CD8-positive, alpha-beta memory T cell (primary cell): ENCODE measurements around the gene CSNK1G2. TPM values are rescaled to one million over a fixed set of nuclear protein-coding genes. Genes with fewer than 3 reads are reported as not detected.

Source experiments
- CTCF ChIA-PET: fragments of 350-600 bp; sonication (Branson Sonifier 250); formaldehyde crosslinking; loops from one replicate; lab custom pipeline; 2021; ENCODE audit warnings: antibody characterized with exemption; lab: Charles Lee
- POLR2A ChIA-PET: fragments of 350-600 bp; sonication (Branson Sonifier 250); formaldehyde crosslinking; loops from one replicate; lab custom pipeline; 2021; ENCODE audit warnings: antibody characterized with exemption; lab: Charles Lee
- DNase-seq, 5 donors: peaks; one replicate each; pipeline versions ENCODE4 v3.0.0 to v3.0.0-alpha.2; 2020 to 2022; ENCODE audit warnings: mixed read lengths in 1 of 5
- H3K27ac ChIP-seq: one replicate; pipeline ENCODE4 v1.7.0; 2013; ENCODE audit warnings: low read depth, mild to moderate bottlenecking, low read length, moderate library complexity
- H3K27me3 ChIP-seq: 2 replicates; pipeline ENCODE4 v1.7.0; 2013; ENCODE audit warnings: low read length, mild to moderate bottlenecking; ENCODE audit not compliant: insufficient read depth, poor library complexity, severe bottlenecking
- H3K36me3 ChIP-seq: 2 replicates; pipeline ENCODE4 v1.7.0; 2013; ENCODE audit warnings: mild to moderate bottlenecking, low read length, moderate library complexity; ENCODE audit not compliant: insufficient read depth
- H3K4me1 ChIP-seq: 2 replicates; pipeline ENCODE4 v1.7.0; 2013; ENCODE audit warnings: mild to moderate bottlenecking, low read length, moderate library complexity; ENCODE audit not compliant: insufficient read depth
- H3K4me3 ChIP-seq: 2 replicates; pipeline ENCODE4 v1.7.0; 2013; ENCODE audit warnings: mild to moderate bottlenecking, low read length
- H3K9me3 ChIP-seq: 2 replicates; pipeline ENCODE4 v1.7.0; 2013; ENCODE audit warnings: mild to moderate bottlenecking, low read length
- H3K27ac Mint-ChIP-seq, 8 donors: one replicate each; pipeline ENCODE4 v1.8.0; 2020 to 2021; ENCODE audit warnings: mixed read lengths in 8 of 8, mild to moderate bottlenecking in 6 of 8, inconsistent platforms in 3 of 8, moderate library complexity in 3 of 8
- H3K27me3 Mint-ChIP-seq, 2 donors: one replicate each; pipeline ENCODE4 v1.8.0; 2020 to 2021; ENCODE audit warnings: mixed read lengths in 2 of 2, mild to moderate bottlenecking in 1 of 2, moderate library complexity in 1 of 2
- H3K36me3 Mint-ChIP-seq, 3 donors: one replicate each; pipeline ENCODE4 v1.8.0; 2020 to 2021; ENCODE audit warnings: mixed read lengths in 3 of 3, inconsistent platforms in 1 of 3, mild to moderate bottlenecking in 1 of 3
- H3K4me1 Mint-ChIP-seq, 3 donors: one replicate each; pipeline ENCODE4 v1.8.0; 2020 to 2021; ENCODE audit warnings: mixed read lengths in 3 of 3, inconsistent platforms in 1 of 3, mild to moderate bottlenecking in 1 of 3
- H3K4me3 Mint-ChIP-seq, 7 donors: one replicate each; pipeline ENCODE4 v1.8.0; 2020 to 2021; ENCODE audit warnings: mixed read lengths in 7 of 7, mild to moderate bottlenecking in 6 of 7, moderate library complexity in 4 of 7, inconsistent platforms in 2 of 7
- H3K9me3 Mint-ChIP-seq, 5 donors: one replicate each; pipeline ENCODE4 v1.8.0; 2020 to 2022; ENCODE audit warnings: mixed read lengths in 5 of 5, mild to moderate bottlenecking in 3 of 5, moderate library complexity in 2 of 5, inconsistent platforms in 1 of 5
- polyA plus RNA-seq: library from polyadenylated mRNA; unstranded; fragments of 300-500 nt; fragmentation: Illumina TruSeq; gene quantifications from one replicate; pipeline ENCODE4 v1.2.3, GENCODE V29; 2021
- total RNA-seq, 2 experiments: library from RNA; stranded (reverse); gene quantifications; one replicate each; pipeline ENCODE4 v1.2.3, GENCODE V29; 2021

CSNK1G2 gene
- total and polyA plus RNA-seq, 3 experiments from 2014 or later = 58.2 to 63.5 (median 62.1) TPM

DNA sequence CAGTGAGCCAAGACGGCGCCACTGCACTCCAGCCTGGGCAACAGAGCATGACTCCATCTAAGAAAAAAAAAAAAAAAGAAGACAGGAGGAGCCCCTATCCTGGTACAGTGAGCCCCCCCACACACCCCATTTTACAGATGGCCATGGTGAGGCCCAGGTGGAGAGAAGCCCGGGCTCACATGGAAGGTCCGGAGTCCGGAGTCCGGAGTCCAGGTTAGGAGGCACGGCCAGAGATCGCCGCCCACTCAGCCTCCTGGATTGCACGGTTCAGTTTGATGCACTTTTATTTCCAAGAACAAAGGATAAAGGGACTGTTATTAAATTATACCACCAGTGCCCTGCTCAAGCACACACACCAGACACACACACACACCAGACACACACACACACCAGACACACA, 85.8 kb downstream of the CSNK1G2 start:
- Mint-ChIP-seq H3K4me1 (peaks cover under 1% of the 10 kb centered on the region in 3 donors), H3K36me3 (no peaks in the 10 kb centered on the region), H3K27me3 (no peaks in the 10 kb centered on the region), H3K27ac (peak overlapping the region in 1 of 8 donors; percentile 19), H3K9me3 (no peaks in the 10 kb centered on the region), H3K4me3 (no peak overlapping the region)
- no peak for DNase-seq
- Histone ChIP-seq H3K36me3 (no peaks in the 10 kb centered on the region), H3K4me3 (no peak overlapping the region), H3K27ac (no peak overlapping the region), H3K27me3 (no peaks in the 10 kb centered on the region), H3K4me1 (peaks cover under 1% of the 10 kb centered on the region), H3K9me3 (no peaks in the 10 kb centered on the region)
- POLR2A ChIA-PET = no interaction called here
- CTCF ChIA-PET = no interaction called here

DNA sequence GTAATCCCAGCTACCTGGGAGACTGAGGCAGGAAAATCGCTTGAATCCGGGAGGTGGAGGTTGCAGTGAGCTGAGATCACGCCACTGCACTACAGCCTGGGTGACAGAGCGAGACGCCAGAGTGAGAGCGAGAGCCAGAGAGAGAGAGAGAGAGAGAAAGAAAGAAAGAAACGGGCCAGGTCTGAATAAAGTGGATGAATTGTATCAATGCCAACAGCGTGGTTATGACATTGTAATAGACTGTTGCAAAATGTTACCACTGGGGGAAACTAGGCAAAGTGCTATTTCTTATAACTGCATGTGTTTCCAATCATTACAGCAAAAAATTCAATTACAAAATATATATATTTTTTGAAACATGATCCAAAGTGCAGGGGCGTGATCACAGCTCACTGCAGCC, 86.4 kb downstream of the CSNK1G2 start:
- no peak for DNase-seq
- H3K4me1 Mint-ChIP-seq = peaks cover 6 to 7% (median 7%) of the 10 kb centered on the region in 3 donors
- CTCF ChIA-PET = no interaction called here

More for the DNA sequence above, 86.4 kb downstream of the CSNK1G2 start:
- Histone ChIP-seq H3K4me1 (peaks cover 7% of the 10 kb centered on the region), H3K4me3 (no peak overlapping the region), H3K27me3 (no peaks in the 10 kb centered on the region), H3K27ac (no peak overlapping the region), H3K9me3 (no peaks in the 10 kb centered on the region), H3K36me3 (no peaks in the 10 kb centered on the region)
- Mint-ChIP-seq H3K36me3 (no peaks in the 10 kb centered on the region), H3K4me3 (peak overlapping the region in 1 of 7 donors; percentile 26), H3K27me3 (no peaks in the 10 kb centered on the region), H3K9me3 (no peaks in the 10 kb centered on the region), H3K27ac (no peak overlapping the region)
- POLR2A ChIA-PET = no interaction called here

Other genes starting within 250 kb of the CSNK1G2 start
- gene ONECUT3, start 187.7 kb upstream of the CSNK1G2 start, total RNA-seq = not detected
- not detected for gene ONECUT3, start 187.7 kb upstream of the CSNK1G2 start, polyA plus RNA-seq
- 1 to 10 TPM in 1 of 2 experiments, under 1 TPM in 1; 0.97 to 1.6 TPM for gene ATP8B3, start 128.9 kb upstream of the CSNK1G2 start, total RNA-seq
- gene ATP8B3, start 128.9 kb upstream of the CSNK1G2 start, polyA plus RNA-seq = 2.4 TPM
- 10 to 100 TPM; 61.0 to 63.7 TPM for gene REXO1, start 92.7 kb upstream of the CSNK1G2 start, total RNA-seq
- 8.7 TPM for gene REXO1, start 92.7 kb upstream of the CSNK1G2 start, polyA plus RNA-seq
- 10 to 100 TPM; 42.8 to 43.1 TPM for gene KLF16, start 77.6 kb upstream of the CSNK1G2 start, total RNA-seq
- gene KLF16, start 77.6 kb upstream of the CSNK1G2 start, polyA plus RNA-seq = 0.92 TPM
- 100 to 1,000 TPM; 105 to 114 TPM for gene ABHD17A, start 55.7 kb upstream of the CSNK1G2 start, total RNA-seq
- gene ABHD17A, start 55.7 kb upstream of the CSNK1G2 start, polyA plus RNA-seq = 252 TPM
- 1 to 10 TPM; 6.3 to 6.6 TPM for gene ADAT3, start 35.8 kb upstream of the CSNK1G2 start, total RNA-seq
- gene ADAT3, start 35.8 kb upstream of the CSNK1G2 start, polyA plus RNA-seq = 4.6 TPM
- 10 to 100 TPM; 38.6 to 40.6 TPM for gene SCAMP4, start 35.8 kb upstream of the CSNK1G2 start, total RNA-seq
- gene SCAMP4, start 35.8 kb upstream of the CSNK1G2 start, polyA plus RNA-seq = 16.3 TPM
- gene BTBD2, start 74.5 kb downstream of the CSNK1G2 start, total RNA-seq = 10 to 100 TPM; 18.6 to 22.5 TPM
- gene BTBD2, start 74.5 kb downstream of the CSNK1G2 start, polyA plus RNA-seq = 5.3 TPM
- gene MKNK2, start 110.1 kb downstream of the CSNK1G2 start, total RNA-seq = 100 to 1,000 TPM; 137 to 147 TPM
- gene MKNK2, start 110.1 kb downstream of the CSNK1G2 start, polyA plus RNA-seq = 50.8 TPM
- gene MOB3A, start 155.2 kb downstream of the CSNK1G2 start, total RNA-seq = 100 to 1,000 TPM; 171 to 188 TPM
- 106 TPM for gene MOB3A, start 155.2 kb downstream of the CSNK1G2 start, polyA plus RNA-seq
- 1 to 10 TPM; 8.9 to 9.7 TPM for gene IZUMO4, start 155.7 kb downstream of the CSNK1G2 start, total RNA-seq
- gene IZUMO4, start 155.7 kb downstream of the CSNK1G2 start, polyA plus RNA-seq = 0.58 TPM
- 10 to 100 TPM; 96.5 to 99.2 TPM for gene AP3D1, start 210.4 kb downstream of the CSNK1G2 start, total RNA-seq
- 44.2 TPM for gene AP3D1, start 210.4 kb downstream of the CSNK1G2 start, polyA plus RNA-seq
- 10 to 100 TPM; 82.0 to 84.9 TPM for gene DOT1L, start 222.8 kb downstream of the CSNK1G2 start, total RNA-seq
- gene DOT1L, start 222.8 kb downstream of the CSNK1G2 start, polyA plus RNA-seq = 1.2 TPM